T-helper 17 cell (primary cell): Measurements from ENCODE around the gene PEX19. TPM values are rescaled to one million over a fixed set of nuclear protein-coding genes. Genes with fewer than 3 reads are reported as not detected.

Experiments
- ATAC-seq: fragments of 150-1000 bp; cut with Tn5 transposase; 2 replicates; pipeline ENCODE4 v1.10.0; 2021; ENCODE audit warnings: mild to moderate bottlenecking, moderate library complexity
- DNase-seq, 3 donors: peaks; one replicate each; pipeline versions ENCODE4 v3.0.0 to v3.0.0-alpha.2; 2020 to 2021
- H3K9me3 ChIP-seq: one replicate; pipeline ENCODE4 v1.7.0; 2013; ENCODE audit warnings: low read length, mild to moderate bottlenecking; ENCODE audit not compliant: control insufficient read depth, poor library complexity, severe bottlenecking
- H3K27ac Mint-ChIP-seq: one replicate; pipeline ENCODE4 v1.8.0; 2022; ENCODE audit warnings: mild to moderate bottlenecking, moderate library complexity, mixed read lengths
- H3K27me3 Mint-ChIP-seq: one replicate; pipeline ENCODE4 v1.8.0; 2022; ENCODE audit warnings: mixed read lengths
- H3K36me3 Mint-ChIP-seq: one replicate; pipeline ENCODE4 v1.8.0; 2022; ENCODE audit warnings: low read depth, mixed read lengths
- H3K4me1 Mint-ChIP-seq: one replicate; pipeline ENCODE4 v1.8.0; 2022; ENCODE audit warnings: mild to moderate bottlenecking, mixed read lengths
- H3K4me3 Mint-ChIP-seq: one replicate; pipeline ENCODE4 v1.8.0; 2022; ENCODE audit warnings: mild to moderate bottlenecking, moderate library complexity, mixed read lengths
- total RNA-seq, 4 donors: library from RNA in 2 of 4; stranded (reverse) in 2 of 4; gene quantifications; one replicate each; pipeline ENCODE4 v1.2.3 and lab custom pipeline; 2022 to 2026

PEX19 gene
- 10 to 100 TPM; 28.9 to 34.7 TPM for total RNA-seq
- 27.3 to 47.2 reads per million in 2 donors for total RNA-seq (lab: John Stamatoyannopoulos, UW)

GRCh38 chr1:160284782-160285344 lies at the start of gene PEX19:
PEX19 (minus strand) TSS chr1:160285133; CDS start chr1:160285124, 9 bp downstream.
- Mint-ChIP-seq H3K27ac (peak within 1 kb of the TSS; percentile 94), H3K36me3 (peaks cover 6% of the 10 kb centered on the region), H3K27me3 (no peaks in the 10 kb centered on the region), H3K4me3 (peak within 1 kb of the TSS; percentile 98), H3K4me1 (peaks cover 24% of the 10 kb centered on the region)
- no peaks in the 10 kb centered on the region for H3K9me3 ChIP-seq
- peak; percentile 80 to 91 (median 87) for DNase-seq
- peak; percentile 100 for ATAC-seq

- peaks cover 3% of the 10 kb centered on the region for H3K36me3 Mint-ChIP-seq
Observed at GRCh38 chr1:160332516-160332915, 47.6 kb upstream of the PEX19 start.

DNA sequence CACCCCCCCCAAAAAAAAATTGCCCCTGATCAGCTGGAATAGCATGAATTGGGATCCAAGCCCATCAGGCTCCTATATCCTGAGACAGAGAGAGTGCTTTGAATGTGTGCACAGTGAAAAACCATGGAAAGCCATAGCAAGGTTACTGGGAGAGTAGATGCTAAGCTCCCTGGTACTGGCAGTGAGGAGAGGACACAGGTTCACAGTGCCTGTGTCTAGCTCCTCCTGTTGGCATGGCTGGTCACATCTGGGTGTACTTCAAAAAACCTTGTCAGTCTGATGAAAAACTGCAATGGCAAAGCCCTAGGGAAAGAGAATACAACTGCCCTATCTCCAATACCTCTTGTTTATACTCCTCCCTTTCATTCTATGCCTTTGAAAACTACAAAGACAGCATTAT lies 45.2 kb upstream of the PEX19 start:
- peaks cover 4% of the 10 kb centered on the region for H3K36me3 Mint-ChIP-seq
- no peak for DNase-seq
- H3K9me3 ChIP-seq, result no peaks in the 10 kb centered on the region
- no peak overlapping the region for H3K4me3 Mint-ChIP-seq
- H3K27me3 Mint-ChIP-seq, result no peaks in the 10 kb centered on the region
- peak overlapping the region; percentile 57 for H3K27ac Mint-ChIP-seq
- H3K4me1 Mint-ChIP-seq, result peaks cover 5% of the 10 kb centered on the region
- ATAC-seq, result no peak

More at GRCh38 chr1:160332516-160332915, 47.6 kb upstream of the PEX19 start:
- ATAC-seq (no peak), DNase-seq (no peak)
- Mint-ChIP-seq H3K27ac (no peak overlapping the region), H3K4me1 (peaks cover 5% of the 10 kb centered on the region), H3K4me3 (no peak overlapping the region), H3K27me3 (no peaks in the 10 kb centered on the region)
- no peaks in the 10 kb centered on the region for H3K9me3 ChIP-seq

- peaks cover 4% of the 10 kb centered on the region for H3K36me3 Mint-ChIP-seq
- peaks cover 5% of the 10 kb centered on the region for H3K4me1 Mint-ChIP-seq
- H3K27ac Mint-ChIP-seq, result peak overlapping the region; percentile 57
- H3K27me3 Mint-ChIP-seq, result no peaks in the 10 kb centered on the region
- DNase-seq (no peak), ATAC-seq (no peak)
- H3K9me3 ChIP-seq, result no peaks in the 10 kb centered on the region
- H3K4me3 Mint-ChIP-seq, result no peak overlapping the region
Observed at GRCh38 chr1:160328184-160328583, 43.3 kb upstream of the PEX19 start.

- H3K27ac Mint-ChIP-seq, result peak overlapping the region; percentile 47
- DNase-seq (no peak), ATAC-seq (no peak)
- H3K4me3 Mint-ChIP-seq, result no peak overlapping the region
- H3K27me3 Mint-ChIP-seq, result no peaks in the 10 kb centered on the region
- H3K9me3 ChIP-seq, result no peaks in the 10 kb centered on the region
- H3K36me3 Mint-ChIP-seq, result peaks cover 7% of the 10 kb centered on the region
- H3K4me1 Mint-ChIP-seq, result peaks cover 10% of the 10 kb centered on the region
Observed at GRCh38 chr1:160326418-160326817, 41.5 kb upstream of the PEX19 start.

GRCh38 chr1:160325252-160325651 lies 40.3 kb upstream of the PEX19 start:
- no peaks in the 10 kb centered on the region for H3K9me3 ChIP-seq
- ATAC-seq, result no peak
- no peaks in the 10 kb centered on the region for H3K27me3 Mint-ChIP-seq
- H3K36me3 Mint-ChIP-seq, result peaks cover 4% of the 10 kb centered on the region
- DNase-seq, result no peak
- H3K4me1 Mint-ChIP-seq, result peaks cover 8% of the 10 kb centered on the region
- no peak overlapping the region for H3K4me3 Mint-ChIP-seq
- no peak overlapping the region for H3K27ac Mint-ChIP-seq

DNA sequence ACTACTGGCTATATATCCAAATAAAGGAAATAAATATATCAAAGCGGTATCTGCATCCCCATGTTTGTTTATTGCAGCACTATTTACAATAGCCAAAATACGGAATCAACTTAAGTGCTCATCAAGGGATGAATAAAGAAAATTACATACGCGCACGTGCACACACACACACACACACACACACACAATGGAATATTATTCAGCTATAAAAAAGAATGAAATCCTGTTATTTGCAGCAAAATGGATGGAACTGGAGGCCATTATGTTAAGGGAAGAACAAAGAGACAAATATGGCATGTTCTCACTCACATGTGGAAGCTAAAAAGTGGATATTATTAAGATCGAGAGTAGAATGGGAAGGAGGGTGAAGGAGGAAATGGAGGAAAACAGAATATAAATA lies 37.9 kb upstream of the PEX19 start:
- Mint-ChIP-seq H3K36me3 (peaks cover 15% of the 10 kb centered on the region), H3K4me1 (peaks cover 17% of the 10 kb centered on the region), H3K4me3 (no peak overlapping the region), H3K27me3 (no peaks in the 10 kb centered on the region), H3K27ac (no peak overlapping the region)
- no peaks in the 10 kb centered on the region for H3K9me3 ChIP-seq
- DNase-seq, result no peak
- no peak for ATAC-seq

GRCh38 chr1:160315359-160315758 lies 30.4 kb upstream of the PEX19 start:
- H3K9me3 ChIP-seq, result peaks cover 6% of the 10 kb centered on the region
- DNase-seq (no peak), ATAC-seq (no peak)
- Mint-ChIP-seq H3K4me1 (peaks cover 18% of the 10 kb centered on the region), H3K4me3 (no peak overlapping the region), H3K27ac (peak overlapping the region; percentile 85), H3K27me3 (no peaks in the 10 kb centered on the region), H3K36me3 (peaks cover 29% of the 10 kb centered on the region)

DNA sequence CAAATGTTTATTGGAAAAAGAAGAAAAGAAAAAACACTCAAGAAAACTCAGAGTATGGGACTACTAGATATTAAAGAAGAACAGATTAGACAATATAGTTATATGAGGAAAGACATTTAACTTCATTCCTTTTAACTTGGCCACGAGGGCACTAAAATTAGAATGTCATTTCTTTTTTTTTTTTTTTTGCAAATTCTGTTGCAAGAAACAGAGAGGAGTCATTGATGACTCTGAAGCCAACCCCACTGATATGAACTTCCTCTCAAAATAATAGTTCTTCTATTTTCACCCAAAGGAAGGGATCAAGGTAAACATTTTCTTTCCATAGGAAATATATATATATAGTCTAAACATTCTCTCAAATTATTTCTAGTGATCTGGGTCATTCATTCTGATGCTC lies 24.6 kb upstream of the PEX19 start:
- no peak overlapping the region for H3K4me3 Mint-ChIP-seq
- H3K27me3 Mint-ChIP-seq, result no peaks in the 10 kb centered on the region
- peaks cover 16% of the 10 kb centered on the region for H3K36me3 Mint-ChIP-seq
- no peak for DNase-seq
- H3K4me1 Mint-ChIP-seq, result peaks cover 12% of the 10 kb centered on the region
- peak overlapping the region; percentile 9 for H3K27ac Mint-ChIP-seq
- no peaks in the 10 kb centered on the region for H3K9me3 ChIP-seq
- ATAC-seq, result no peak

- no peaks in the 10 kb centered on the region for H3K27me3 Mint-ChIP-seq
- H3K36me3 Mint-ChIP-seq, result peaks cover 16% of the 10 kb centered on the region
- no peaks in the 10 kb centered on the region for H3K9me3 ChIP-seq
- H3K4me3 Mint-ChIP-seq, result no peak overlapping the region
- ATAC-seq, result no peak
- H3K4me1 Mint-ChIP-seq, result peaks cover 12% of the 10 kb centered on the region
- peak overlapping the region; percentile 9 for H3K27ac Mint-ChIP-seq
- DNase-seq, result no peak
Observed at GRCh38 chr1:160309185-160309557, 24.2 kb upstream of the PEX19 start.

DNA sequence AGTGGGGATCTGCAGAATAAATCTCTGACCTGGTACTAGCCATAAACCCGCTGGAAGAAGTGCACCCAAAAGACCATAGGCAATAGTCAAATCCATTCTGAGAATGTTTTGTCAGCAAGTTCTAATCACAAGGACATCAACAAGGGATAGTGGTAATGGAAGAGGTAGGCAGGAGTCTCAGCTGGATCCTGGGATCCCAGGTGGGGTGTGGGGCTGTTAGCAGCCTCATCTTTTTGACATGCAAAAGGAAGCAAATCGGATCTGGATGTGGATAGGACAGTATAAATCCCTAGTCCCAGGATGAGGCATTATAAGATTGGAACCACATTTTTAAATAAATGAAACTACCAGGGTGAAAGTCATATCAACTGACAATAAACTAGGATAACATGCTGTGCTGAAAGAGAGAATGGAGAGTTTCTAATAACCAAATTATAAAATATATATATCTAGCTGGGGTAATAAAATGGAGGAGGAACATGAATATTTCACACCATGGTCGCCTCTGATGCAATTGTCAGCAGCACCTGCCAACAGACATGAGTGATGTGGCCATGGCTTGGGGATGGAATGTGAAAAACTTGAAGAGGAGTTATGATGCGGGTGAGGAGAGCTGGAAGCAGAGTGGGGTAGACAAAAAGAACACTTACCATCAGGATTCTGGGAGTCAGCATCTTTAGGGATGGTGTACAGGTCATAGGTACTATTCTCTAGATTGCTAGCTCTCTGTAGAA lies 23.7 kb upstream of the PEX19 start:
- H3K9me3 ChIP-seq, result no peaks in the 10 kb centered on the region
- Mint-ChIP-seq H3K4me3 (peak overlapping the region; percentile 57), H3K4me1 (peaks cover 9% of the 10 kb centered on the region), H3K27ac (peak overlapping the region; percentile 9), H3K27me3 (no peaks in the 10 kb centered on the region), H3K36me3 (peaks cover 14% of the 10 kb centered on the region)
- no peak for ATAC-seq
- no peak for DNase-seq

- DNase-seq, result no peak
- ATAC-seq, result peak; percentile 30
- Mint-ChIP-seq H3K27ac (no peak overlapping the region), H3K4me3 (no peak overlapping the region), H3K36me3 (peaks cover 12% of the 10 kb centered on the region), H3K27me3 (no peaks in the 10 kb centered on the region), H3K4me1 (peaks cover 5% of the 10 kb centered on the region)
- no peaks in the 10 kb centered on the region for H3K9me3 ChIP-seq
Observed at GRCh38 chr1:160307118-160307791, 22.3 kb upstream of the PEX19 start.

DNA sequence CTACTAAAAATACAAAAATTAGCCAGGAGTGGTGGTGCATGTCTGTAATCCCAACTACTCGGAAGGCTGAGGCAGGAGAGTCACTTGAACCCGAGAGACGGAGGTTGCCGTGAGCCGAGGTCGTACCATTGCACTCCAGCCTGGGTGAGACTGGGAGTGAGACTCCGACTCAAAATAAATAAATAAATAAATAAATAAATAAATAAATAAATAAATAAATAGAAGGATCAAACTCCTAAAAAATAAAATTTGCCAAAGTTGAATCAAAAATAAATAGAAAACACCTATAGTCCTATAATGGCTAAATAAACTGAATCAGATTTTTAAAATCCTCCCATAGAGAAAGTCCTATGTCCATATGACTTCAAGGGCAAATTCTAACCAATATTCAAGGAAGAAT lies 15.2 kb upstream of the PEX19 start:
- H3K9me3 ChIP-seq, result no peaks in the 10 kb centered on the region
- H3K36me3 Mint-ChIP-seq, result peaks cover 12% of the 10 kb centered on the region
- no peaks in the 10 kb centered on the region for H3K27me3 Mint-ChIP-seq
- no peak overlapping the region for H3K27ac Mint-ChIP-seq
- no peak for DNase-seq
- no peak for ATAC-seq
- no peaks in the 10 kb centered on the region for H3K4me1 Mint-ChIP-seq
- H3K4me3 Mint-ChIP-seq, result no peak overlapping the region
